Central memory CD8-positive, alpha-beta T cell (primary cell): ENCODE results near the gene COL18A1.

Experiments
- ATAC-seq: fragments of 150-1000 bp; cut with Tn5 transposase; replicated peaks from 2 replicates; pipeline ENCODE4 v1.10.0; 2022; ENCODE audit warnings: mild to moderate bottlenecking, moderate FRiP score, moderate number of reproducible peaks; ENCODE audit not compliant: poor library complexity, severe bottlenecking; ENCODE audit errors: extremely low read depth
- DNase-seq, 2 donors: peaks; one replicate each; pipeline ENCODE4 v3.0.0; 2021; ENCODE audit warnings: low spot score in 2 of 2
- H3K27ac Mint-ChIP-seq: one replicate; pipeline ENCODE4 v1.8.0; 2022; ENCODE audit warnings: low read depth, mild to moderate bottlenecking, moderate library complexity, mixed read lengths
- H3K27me3 Mint-ChIP-seq: one replicate; pipeline ENCODE4 v1.8.0; 2022; ENCODE audit warnings: mixed read lengths
- H3K36me3 Mint-ChIP-seq: one replicate; pipeline ENCODE4 v1.8.0; 2022; ENCODE audit warnings: mild to moderate bottlenecking, moderate library complexity, mixed read lengths; ENCODE audit not compliant: insufficient read depth
- H3K4me1 Mint-ChIP-seq: one replicate; pipeline ENCODE4 v1.8.0; 2022; ENCODE audit warnings: mixed read lengths
- H3K4me3 Mint-ChIP-seq: one replicate; pipeline ENCODE4 v1.8.0; 2022; ENCODE audit warnings: mild to moderate bottlenecking, moderate library complexity, mixed read lengths
- H3K9me3 Mint-ChIP-seq: one replicate; pipeline ENCODE4 v1.8.0; 2022; ENCODE audit warnings: mixed read lengths

COL18A1 gene

GRCh38 chr21:45506241-45506817 lies 101.4 kb downstream of the COL18A1 start:
- Mint-ChIP-seq H3K9me3 (no peaks in the 10 kb centered on the region), H3K36me3 (no peaks in the 10 kb centered on the region), H3K27ac (no peak overlapping the region), H3K4me1 (no peaks in the 10 kb centered on the region), H3K4me3 (no peak overlapping the region), H3K27me3 (no peaks in the 10 kb centered on the region)
- DNase-seq, result no peak
- no peak for ATAC-seq

GRCh38 chr21:45506836-45507522 lies 102.0 kb downstream of the COL18A1 start:
- no peaks in the 10 kb centered on the region for H3K36me3 Mint-ChIP-seq
- ATAC-seq (no peak), DNase-seq (no peak)
- no peaks in the 10 kb centered on the region for H3K27me3 Mint-ChIP-seq
- no peaks in the 10 kb centered on the region for H3K9me3 Mint-ChIP-seq
- no peak overlapping the region for H3K4me3 Mint-ChIP-seq
- no peaks in the 10 kb centered on the region for H3K4me1 Mint-ChIP-seq
- H3K27ac Mint-ChIP-seq, result no peak overlapping the region

GRCh38 chr21:45507523-45507875 lies 102.5 kb downstream of the COL18A1 start:
- DNase-seq (no peak), ATAC-seq (no peak)
- Mint-ChIP-seq H3K36me3 (no peaks in the 10 kb centered on the region), H3K4me3 (no peak overlapping the region), H3K27ac (no peak overlapping the region), H3K9me3 (no peaks in the 10 kb centered on the region), H3K27me3 (no peaks in the 10 kb centered on the region), H3K4me1 (no peaks in the 10 kb centered on the region)

- Mint-ChIP-seq H3K36me3 (no peaks in the 10 kb centered on the region), H3K27me3 (no peaks in the 10 kb centered on the region), H3K27ac (no peak overlapping the region), H3K4me1 (no peaks in the 10 kb centered on the region), H3K4me3 (no peak overlapping the region), H3K9me3 (no peaks in the 10 kb centered on the region)
- DNase-seq, result no peak
- no peak for ATAC-seq
These were observed 103.0 kb downstream of the COL18A1 start for GRCh38 chr21:45507888-45508508.

GRCh38 chr21:45508607-45509565 lies 103.9 kb downstream of the COL18A1 start:
- Mint-ChIP-seq H3K4me3 (no peak overlapping the region), H3K9me3 (no peaks in the 10 kb centered on the region), H3K36me3 (no peaks in the 10 kb centered on the region), H3K27ac (no peak overlapping the region), H3K27me3 (no peaks in the 10 kb centered on the region), H3K4me1 (no peaks in the 10 kb centered on the region)
- ATAC-seq (no peak), DNase-seq (no peak)

GRCh38 chr21:45509566-45510465 lies 104.9 kb downstream of the COL18A1 start:
- no peak overlapping the region for H3K27ac Mint-ChIP-seq
- H3K27me3 Mint-ChIP-seq, result no peaks in the 10 kb centered on the region
- H3K9me3 Mint-ChIP-seq, result no peaks in the 10 kb centered on the region
- no peak for DNase-seq
- no peaks in the 10 kb centered on the region for H3K36me3 Mint-ChIP-seq
- ATAC-seq, result no peak
- H3K4me1 Mint-ChIP-seq, result no peaks in the 10 kb centered on the region
- H3K4me3 Mint-ChIP-seq, result no peak overlapping the region

- Mint-ChIP-seq H3K36me3 (no peaks in the 10 kb centered on the region), H3K4me3 (no peak overlapping the region), H3K27me3 (no peaks in the 10 kb centered on the region), H3K9me3 (no peaks in the 10 kb centered on the region), H3K4me1 (no peaks in the 10 kb centered on the region), H3K27ac (no peak overlapping the region)
- ATAC-seq (no peak), DNase-seq (no peak)
These were observed 105.5 kb downstream of the COL18A1 start for GRCh38 chr21:45510466-45510955.

- H3K4me1 Mint-ChIP-seq, result no peaks in the 10 kb centered on the region
- no peak overlapping the region for H3K27ac Mint-ChIP-seq
- H3K36me3 Mint-ChIP-seq, result no peaks in the 10 kb centered on the region
- DNase-seq, result no peak
- ATAC-seq, result no peak
- no peak overlapping the region for H3K4me3 Mint-ChIP-seq
- H3K27me3 Mint-ChIP-seq, result no peaks in the 10 kb centered on the region
- H3K9me3 Mint-ChIP-seq, result no peaks in the 10 kb centered on the region
These were observed 106.0 kb downstream of the COL18A1 start for GRCh38 chr21:45511007-45511406.

- Mint-ChIP-seq H3K4me1 (no peaks in the 10 kb centered on the region), H3K36me3 (no peaks in the 10 kb centered on the region), H3K27ac (no peak overlapping the region), H3K27me3 (no peaks in the 10 kb centered on the region), H3K9me3 (no peaks in the 10 kb centered on the region), H3K4me3 (no peak overlapping the region)
- DNase-seq (no peak), ATAC-seq (no peak)
These were observed 106.9 kb downstream of the COL18A1 start for GRCh38 chr21:45511661-45512431.

GRCh38 chr21:45512626-45513002 lies 107.6 kb downstream of the COL18A1 start:
- Mint-ChIP-seq H3K27ac (no peak overlapping the region), H3K4me1 (peaks cover 4% of the 10 kb centered on the region), H3K36me3 (peaks cover 1% of the 10 kb centered on the region), H3K9me3 (no peaks in the 10 kb centered on the region), H3K27me3 (no peaks in the 10 kb centered on the region), H3K4me3 (no peak overlapping the region)
- DNase-seq (no peak), ATAC-seq (no peak)

GRCh38 chr21:45513003-45513717 lies 108.2 kb downstream of the COL18A1 start:
- Mint-ChIP-seq H3K9me3 (no peaks in the 10 kb centered on the region), H3K27ac (no peak overlapping the region), H3K4me3 (no peak overlapping the region), H3K27me3 (no peaks in the 10 kb centered on the region), H3K4me1 (peaks cover 10% of the 10 kb centered on the region), H3K36me3 (peaks cover 1% of the 10 kb centered on the region)
- ATAC-seq (no peak), DNase-seq (no peak)
